Globus pallidus (tissue), 1 donor: ENCODE measurements around the gene STARD13.
"Not testable (repeated sequence)": the region's sequence is repeated elsewhere in the genome, so short reads cannot be mapped to it uniquely, and the experiment has no call there.

Source experiments
- DNase-seq: peaks from one replicate; pipeline ENCODE4 v3.0.0-alpha.2; 2015; ENCODE audit warnings: low spot score

The STARD13 gene

DNA sequence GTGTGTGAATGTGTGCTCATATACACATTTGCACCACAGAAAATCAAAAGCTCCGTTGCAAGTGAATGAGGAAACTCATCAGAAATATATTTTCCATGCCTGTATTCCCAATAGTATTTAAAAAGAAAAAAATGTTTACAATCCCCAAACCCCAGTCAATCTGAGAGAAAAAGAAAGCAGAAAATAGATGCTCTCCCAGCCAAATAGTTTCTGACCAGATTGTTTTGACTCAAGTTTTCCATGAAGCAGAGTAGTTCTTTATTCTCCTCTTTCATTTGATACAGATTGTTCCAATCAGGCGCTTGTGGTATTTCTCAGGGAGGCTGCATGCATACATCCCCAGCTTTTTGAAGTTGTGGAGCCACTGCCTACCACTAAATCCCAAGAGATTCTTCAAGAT is 110.6 kb downstream of the STARD13 start:
- DNase-seq = no peak

DNA sequence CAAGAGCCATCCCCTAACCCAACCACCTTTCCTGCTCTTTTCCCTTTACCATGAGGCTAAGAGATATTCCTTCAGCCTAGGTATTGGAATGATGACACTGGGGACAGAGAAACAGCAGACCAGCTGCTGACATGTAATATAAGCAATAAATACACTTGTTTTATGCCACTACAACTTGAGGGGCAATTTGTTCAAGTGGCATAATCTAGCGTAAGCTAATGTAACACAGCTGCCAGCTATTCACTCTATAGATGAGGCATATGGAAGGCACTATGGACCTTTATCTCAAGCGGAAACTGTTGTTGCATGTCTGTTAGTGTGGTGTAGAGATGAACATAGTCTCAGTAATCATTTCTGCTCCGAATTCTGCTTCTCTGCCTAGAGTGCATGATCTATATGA is 111.1 kb downstream of the STARD13 start:
- DNase-seq = no peak

GRCh38 chr13:33172911-33173310 is 112.6 kb downstream of the STARD13 start:
- DNase-seq = no peak

GRCh38 chr13:33172400-33172799 is 113.2 kb downstream of the STARD13 start:
- DNase-seq = no peak

DNA sequence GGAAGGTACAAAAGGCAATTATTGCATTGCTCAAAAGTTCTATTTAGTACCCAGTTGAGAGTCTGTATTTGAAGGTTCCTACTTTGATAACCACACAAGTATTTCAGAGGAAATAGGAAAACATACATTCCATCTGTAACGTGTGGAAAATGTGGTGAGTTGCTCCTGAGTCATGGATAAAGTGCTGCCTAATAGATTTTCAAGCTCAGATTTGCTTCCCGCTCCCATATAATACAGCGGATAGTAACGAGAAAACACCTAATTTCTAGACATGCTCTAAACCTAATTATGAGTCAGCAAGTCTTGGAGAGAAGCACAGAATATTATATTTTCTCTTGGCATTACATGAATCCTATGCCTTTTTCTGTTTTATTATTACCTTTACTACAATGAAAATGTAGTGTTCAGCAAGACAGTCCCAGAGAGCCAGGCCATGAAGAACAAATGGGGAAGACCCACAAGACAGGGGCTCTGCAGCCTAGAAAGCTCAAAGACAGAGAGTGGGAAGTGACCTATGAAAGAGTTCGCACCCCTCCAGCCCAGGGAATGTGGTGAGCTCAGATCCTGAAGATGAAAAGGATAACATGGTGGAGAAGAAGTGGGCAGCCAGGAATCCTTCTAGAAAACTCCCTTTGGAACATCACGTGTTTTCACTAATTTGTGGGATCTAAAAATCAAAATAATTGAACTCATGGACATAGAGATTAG is 116.1 kb downstream of the STARD13 start:
- DNase-seq = no peak

- DNase-seq = no peak
Observed at GRCh38 chr13:33168321-33168960, 117.1 kb downstream of the STARD13 start.

DNA sequence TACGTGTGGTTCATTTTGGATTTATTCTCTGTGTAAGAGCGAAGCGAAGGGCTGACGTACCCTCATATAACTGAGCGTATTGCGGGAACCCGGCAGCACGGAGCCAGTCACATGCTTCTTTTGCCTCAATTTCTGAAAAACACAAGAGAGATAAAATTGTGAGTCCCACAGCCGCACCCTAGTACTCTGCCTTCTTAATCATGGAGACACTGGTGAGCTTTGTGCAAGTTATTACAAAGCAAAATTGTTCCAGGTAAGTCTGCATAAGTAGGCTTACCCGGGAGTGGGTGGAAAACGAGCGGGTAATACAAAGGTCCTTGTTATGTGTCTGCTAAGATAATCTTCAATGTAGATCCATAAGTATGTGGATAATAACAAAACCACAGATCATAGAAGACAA is 118.1 kb downstream of the STARD13 start:
- DNase-seq = no peak

DNA sequence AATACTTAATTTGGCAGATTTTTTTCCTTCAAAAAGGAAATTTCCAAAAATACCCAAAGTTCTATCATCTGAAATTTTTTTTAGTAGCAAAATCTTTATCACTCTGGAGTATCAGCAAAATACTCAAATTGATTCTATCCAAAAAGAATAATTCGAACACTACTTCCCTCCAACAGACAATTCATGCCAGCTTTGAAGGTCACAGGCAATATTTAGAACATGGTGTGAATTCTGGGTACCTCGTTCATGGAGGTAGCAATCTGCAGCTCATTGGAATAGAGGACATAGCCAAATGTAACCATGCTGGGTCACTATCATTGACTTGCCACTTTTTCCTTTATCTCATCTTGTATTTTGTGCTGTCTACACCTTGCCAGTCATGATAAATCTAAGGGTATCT is 119.8 kb downstream of the STARD13 start:
- DNase-seq = no peak

DNA sequence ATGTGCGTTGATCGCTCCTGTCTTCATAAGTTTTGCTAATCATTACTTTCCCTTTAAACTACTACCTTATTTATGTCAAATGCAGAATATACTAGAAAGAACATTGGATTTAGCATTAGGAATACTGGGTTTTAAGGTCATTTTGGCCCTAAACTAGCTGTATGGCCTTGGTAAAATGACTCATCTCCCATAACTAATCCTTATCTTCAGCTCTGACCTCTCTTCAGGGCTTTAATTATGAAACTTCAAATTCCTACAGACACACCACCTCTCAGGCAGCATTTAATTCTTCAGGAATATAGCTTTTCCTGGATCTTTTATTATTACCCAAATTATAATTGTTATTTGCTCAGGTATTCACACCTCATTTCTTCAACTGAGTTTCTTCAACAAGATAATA is 121.2 kb downstream of the STARD13 start:
- DNase-seq = no peak

DNA sequence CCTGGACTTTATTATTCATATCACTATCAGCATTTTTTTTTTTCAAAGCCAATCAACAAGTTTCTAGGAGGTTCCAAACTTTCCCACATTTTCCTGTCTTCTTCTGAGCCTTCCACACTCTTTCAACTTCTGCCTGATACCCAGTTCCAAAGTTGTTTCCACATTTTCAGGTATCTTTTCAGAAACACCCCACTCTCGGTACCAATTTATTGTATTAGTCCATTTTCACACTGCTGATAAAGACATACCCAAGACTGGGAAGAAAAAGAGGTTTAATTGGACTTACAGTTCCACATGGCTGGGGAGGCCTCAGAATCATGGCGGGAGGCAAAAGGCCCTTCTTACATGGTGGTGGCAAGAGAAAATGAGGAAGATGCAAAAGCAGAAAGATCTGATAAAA is 122.8 kb downstream of the STARD13 start:
- not testable (repeated sequence) for DNase-seq

GRCh38 chr13:33158816-33159215 is 126.7 kb downstream of the STARD13 start:
- no peak for DNase-seq

GRCh38 chr13:33158271-33158670 is 127.3 kb downstream of the STARD13 start:
- DNase-seq = no peak

GRCh38 chr13:33154911-33155310 is 130.6 kb downstream of the STARD13 start:
- no peak for DNase-seq

- peak; percentile 30 for DNase-seq
Observed at GRCh38 chr13:33153421-33154404, 131.8 kb downstream of the STARD13 start.

GRCh38 chr13:33152389-33152788 is 133.2 kb downstream of the STARD13 start:
- no peak for DNase-seq

DNA sequence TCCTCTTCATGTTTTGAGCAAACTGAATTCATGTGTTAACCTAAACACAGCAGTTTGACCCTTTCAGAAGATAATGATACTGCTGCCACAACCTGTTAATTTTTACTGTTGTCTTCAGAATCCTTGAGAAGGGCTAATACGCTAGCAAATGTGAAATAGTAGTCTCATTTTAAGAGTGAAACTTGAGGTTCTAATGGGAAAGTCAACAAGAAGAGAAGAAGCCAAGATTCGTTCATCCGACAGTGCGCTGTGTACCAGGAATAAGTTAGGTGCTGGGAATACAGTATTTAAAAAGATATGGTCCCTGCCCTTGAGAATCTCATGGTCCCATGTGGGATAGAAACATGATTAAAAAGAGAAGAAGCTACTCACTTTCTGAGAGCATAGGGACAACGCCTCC is 134.9 kb downstream of the STARD13 start:
- no peak for DNase-seq

GRCh38 chr13:33150126-33150525 is 135.4 kb downstream of the STARD13 start:
- no peak for DNase-seq

DNA sequence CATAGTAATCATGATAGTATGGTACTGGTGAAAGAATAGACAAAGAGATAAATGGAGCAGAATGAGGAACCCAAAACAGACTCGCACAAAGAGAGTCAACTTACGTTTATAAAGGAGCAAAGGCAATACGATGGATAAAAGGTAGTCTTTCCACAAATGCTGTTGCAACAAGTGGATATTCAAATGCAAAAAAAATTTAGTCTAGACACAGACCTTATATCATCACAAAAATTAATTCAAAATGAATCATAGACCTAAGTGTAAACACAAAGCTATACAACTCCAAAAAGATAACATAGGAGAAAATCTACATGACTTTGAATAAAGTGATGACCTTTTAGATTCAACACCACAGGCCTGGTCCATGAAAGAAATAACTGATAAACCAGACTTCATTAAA is 137.7 kb downstream of the STARD13 start:
- no peak for DNase-seq

- DNase-seq = no peak
Observed at GRCh38 chr13:33146843-33147611, 138.5 kb downstream of the STARD13 start.

DNA sequence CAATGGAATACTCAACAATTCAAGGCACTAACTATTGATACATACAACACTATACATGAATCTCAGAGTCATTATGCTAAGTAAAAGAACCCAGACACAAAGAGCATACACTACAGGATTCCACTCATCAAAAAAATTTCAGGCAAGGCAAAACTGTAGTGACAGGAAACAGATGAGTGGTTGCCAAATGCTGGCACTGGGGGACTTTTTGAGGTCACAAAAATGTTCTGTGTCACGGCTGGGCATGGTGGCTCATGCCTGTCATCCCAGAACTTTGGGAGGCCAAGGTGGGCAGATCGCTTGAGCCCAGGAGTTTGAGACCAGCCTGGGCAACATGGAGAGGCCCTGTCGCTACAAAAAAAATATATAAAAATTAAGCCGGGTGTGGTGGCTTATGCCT is 139.9 kb downstream of the STARD13 start:
- no peak for DNase-seq

GRCh38 chr13:33144358-33144784 is 141.2 kb downstream of the STARD13 start:
- DNase-seq = no peak
